Neuronal stem cell (in vitro differentiated cells): Measurements from ENCODE around the gene SPATA13.

Experiments
- DNase-seq: peaks from one replicate; pipeline ENCODE4 v3.0.0-alpha.2; 2013; ENCODE audit warnings: low spot score
- H2AFZ ChIP-seq: one replicate; pipeline ENCODE4 v1.6.1; 2013; ENCODE audit warnings: mild to moderate bottlenecking, low read length, inconsistent platforms
- H2AK5ac ChIP-seq: 2 replicates; pipeline ENCODE4 v1.6.1; 2013; ENCODE audit warnings: low read depth, mild to moderate bottlenecking, inconsistent platforms, low read length, moderate library complexity, mixed read lengths
- H2BK120ac ChIP-seq: 2 replicates; pipeline ENCODE4 v1.6.1; 2013; ENCODE audit warnings: low read depth, mild to moderate bottlenecking, inconsistent platforms, low read length, moderate library complexity, mixed read lengths
- H2BK12ac ChIP-seq: one replicate; pipeline ENCODE4 v1.6.1; 2013; ENCODE audit warnings: low read length, inconsistent platforms
- H2BK15ac ChIP-seq: 2 replicates; pipeline ENCODE4 v1.6.1; 2013; ENCODE audit warnings: mild to moderate bottlenecking, low read length, inconsistent platforms, mixed read lengths
- H2BK5ac ChIP-seq: one replicate; pipeline ENCODE4 v1.6.1; 2013; ENCODE audit warnings: inconsistent platforms, mild to moderate bottlenecking, low read length, moderate library complexity
- H3K14ac ChIP-seq: one replicate; pipeline ENCODE4 v1.6.1; 2013; ENCODE audit warnings: low read length, inconsistent platforms
- H3K18ac ChIP-seq: 2 replicates; pipeline ENCODE4 v1.6.1; 2013; ENCODE audit warnings: low read length, inconsistent platforms
- H3K23ac ChIP-seq: 2 replicates; pipeline ENCODE4 v1.6.1; 2013; ENCODE audit warnings: low read depth, mild to moderate bottlenecking, mixed read lengths, low read length, inconsistent platforms; ENCODE audit not compliant: poor library complexity
- H3K27ac ChIP-seq: replicated peaks from 3 replicates; pipeline ENCODE4 v1.5.1; 2013; ENCODE audit warnings: low read length, inconsistent platforms
- H3K27me3 ChIP-seq, 3 experiments: 2 replicates each; pipeline ENCODE4 v1.6.1; 2013; ENCODE audit warnings: low read length in 3 of 3, mild to moderate bottlenecking in 2 of 3, inconsistent platforms in 1 of 3, low read depth in 1 of 3, mixed read lengths in 1 of 3, moderate library complexity in 1 of 3; ENCODE audit not compliant: control insufficient read depth in 3 of 3, insufficient read depth in 3 of 3
- H3K36me3 ChIP-seq, 2 donors: replicated peaks in 1 of 2; 2 replicates each; pipeline ENCODE4 v1.6.1; 2013; ENCODE audit warnings: low read length in 2 of 2; ENCODE audit not compliant: control insufficient read depth in 2 of 2, insufficient read depth in 2 of 2
- H3K4ac ChIP-seq: 2 replicates; pipeline ENCODE4 v1.6.1; 2013; ENCODE audit warnings: inconsistent platforms, mild to moderate bottlenecking, low read length, moderate library complexity
- H3K4me1 ChIP-seq, 2 donors: 1 replicate in 1 of 2; 2 replicates in 1 of 2; pipeline ENCODE4 v1.6.1; 2013; ENCODE audit warnings: low read length in 2 of 2, low read depth in 1 of 2; ENCODE audit not compliant: control insufficient read depth in 2 of 2, insufficient read depth in 1 of 2
- H3K4me2 ChIP-seq: one replicate; pipeline ENCODE4 v1.6.1; 2013; ENCODE audit warnings: mild to moderate bottlenecking, low read length, inconsistent platforms; ENCODE audit not compliant: insufficient read depth, poor library complexity, severe bottlenecking
- H3K4me3 ChIP-seq, 2 donors: 2 replicates each; pipeline ENCODE4 v1.5.1; 2013; ENCODE audit warnings: low read length in 2 of 2, mild to moderate bottlenecking in 2 of 2, inconsistent platforms in 1 of 2, moderate library complexity in 1 of 2
- H3K79me1 ChIP-seq: one replicate; pipeline ENCODE4 v1.6.1; 2013; ENCODE audit warnings: low read depth, mild to moderate bottlenecking, inconsistent platforms, low read length, moderate library complexity
- H3K9ac ChIP-seq: one replicate; pipeline ENCODE4 v1.6.1; 2013; ENCODE audit warnings: mild to moderate bottlenecking, low read depth, low read length, inconsistent platforms; ENCODE audit not compliant: poor library complexity
- H3K9me3 ChIP-seq, 2 donors: replicated peaks in 1 of 2; 2 replicates each; pipeline versions ENCODE3 to v1.6.1; 2013; ENCODE audit warnings: low read length in 2 of 2, mild to moderate bottlenecking in 2 of 2, inconsistent platforms in 1 of 2, low read depth in 1 of 2, mixed read lengths in 1 of 2, moderate library complexity in 1 of 2; ENCODE audit not compliant: control insufficient read depth in 2 of 2, insufficient read depth in 1 of 2
- H4K8ac ChIP-seq: one replicate; pipeline ENCODE4 v1.6.1; 2013; ENCODE audit warnings: low read depth, mild to moderate bottlenecking, inconsistent platforms, low read length, moderate library complexity
- H4K91ac ChIP-seq: one replicate; pipeline ENCODE4 v1.6.1; 2013; ENCODE audit warnings: low read length, low read depth, mild to moderate bottlenecking, inconsistent platforms; ENCODE audit not compliant: poor library complexity
- WGBS, 2 donors: extraction: QIAGEN DNeasy Blood & Tissue Kit; methylation state at CpG; one replicate each; pipeline ENCODE4 v1.1.7; 2013; ENCODE audit warnings: missing lambda C conversion rate in 2 of 2, mixed read lengths in 1 of 2; ENCODE audit not compliant: insufficient read length in 2 of 2, insufficient replicate concordance in 1 of 2; ENCODE audit errors: extremely low coverage in 2 of 2; 5-methylcytosine and 5-hydroxymethylcytosine counted together

The SPATA13 gene

DNA sequence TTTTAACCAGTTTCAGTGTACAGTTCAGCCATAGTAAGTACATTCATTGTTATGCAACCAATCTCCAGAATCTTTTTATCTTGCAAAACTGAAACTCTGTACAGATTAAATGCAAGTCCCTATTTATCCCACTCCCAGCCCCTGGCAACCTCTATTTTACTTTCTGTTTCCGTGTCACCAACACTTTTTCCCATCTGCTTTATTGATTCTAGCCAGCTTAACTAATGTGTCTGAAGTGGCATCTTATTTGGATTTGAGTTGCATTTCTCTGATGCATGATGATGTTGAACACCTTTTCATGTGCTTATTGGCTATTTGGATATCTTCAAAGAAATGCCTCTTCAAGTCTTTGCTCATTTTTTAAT lies 18.9 kb downstream of the SPATA13 start:
- no peak overlapping the region for H4K8ac ChIP-seq
- no peak overlapping the region for H3K18ac ChIP-seq
- no peak overlapping the region for H2BK15ac ChIP-seq
- no peaks in the 10 kb centered on the region for H3K79me1 ChIP-seq
- no CpG with 5 or more reads among the region's 1 CpG for WGBS, 2 donors
- no peak overlapping the region for H2BK120ac ChIP-seq
- no peaks in the 10 kb centered on the region for H3K9me3 ChIP-seq
- no peak overlapping the region for H3K14ac ChIP-seq
- no peak overlapping the region for H3K9ac ChIP-seq
- H3K4me3 ChIP-seq = no peak overlapping the region
- H2AK5ac ChIP-seq = no peak overlapping the region
- no peak overlapping the region for H3K4me2 ChIP-seq
- H3K4ac ChIP-seq = no peak overlapping the region
- H3K4me1 ChIP-seq = peaks cover 0 to 3% of the 10 kb centered on the region in 2 donors
- no peak overlapping the region for H2AFZ ChIP-seq
- no peak overlapping the region for H3K27ac ChIP-seq
- no peak overlapping the region for H2BK5ac ChIP-seq
- DNase-seq = no peak
- H4K91ac ChIP-seq = no peak overlapping the region
- H2BK12ac ChIP-seq = no peak overlapping the region
- H3K23ac ChIP-seq = no peak overlapping the region
- H3K27me3 ChIP-seq = no peaks in the 10 kb centered on the region
- peaks cover 0 to 11% of the 10 kb centered on the region in 2 donors for H3K36me3 ChIP-seq

- H3K36me3 ChIP-seq = peaks cover 0 to 11% of the 10 kb centered on the region in 2 donors
- WGBS, 2 donors = no CpG with 5 or more reads among the region's 5 CpGs
Measured at GRCh38 chr13:24180750-24181377, 20.3 kb downstream of the SPATA13 start.

GRCh38 chr13:24181991-24182702 lies 21.6 kb downstream of the SPATA13 start:
- Histone ChIP-seq H3K4ac (no peak overlapping the region), H2AK5ac (no peak overlapping the region), H3K79me1 (no peaks in the 10 kb centered on the region), H2BK120ac (no peak overlapping the region), H3K27me3 (no peaks in the 10 kb centered on the region), H4K8ac (no peak overlapping the region), H3K18ac (no peak overlapping the region), H3K4me1 (peaks cover 0 to 3% of the 10 kb centered on the region in 2 donors), H3K36me3 (peaks cover 0 to 11% of the 10 kb centered on the region in 2 donors), H3K14ac (no peak overlapping the region), H2AFZ (no peak overlapping the region), H2BK5ac (no peak overlapping the region), H3K9ac (no peak overlapping the region), H4K91ac (no peak overlapping the region), H3K23ac (no peak overlapping the region), H2BK12ac (no peak overlapping the region), H3K27ac (no peak overlapping the region), H3K9me3 (peaks cover 0 to 12% of the 10 kb centered on the region in 2 donors), H3K4me3 (no peak overlapping the region), H2BK15ac (no peak overlapping the region), H3K4me2 (no peak overlapping the region)
- WGBS, 2 donors = no CpG with 5 or more reads among the region's 4 CpGs
- no peak for DNase-seq

More at GRCh38 chr13:24180750-24181377, 20.3 kb downstream of the SPATA13 start:
- no peak overlapping the region for H3K4me2 ChIP-seq
- no peak overlapping the region for H3K4me3 ChIP-seq
- H2AFZ ChIP-seq = no peak overlapping the region
- H3K14ac ChIP-seq = no peak overlapping the region
- no peak overlapping the region for H3K9ac ChIP-seq
- H3K79me1 ChIP-seq = no peaks in the 10 kb centered on the region
- H4K8ac ChIP-seq = no peak overlapping the region
- H3K27me3 ChIP-seq = no peaks in the 10 kb centered on the region
- H2BK12ac ChIP-seq = no peak overlapping the region
- no peak overlapping the region for H2BK5ac ChIP-seq
- no peak overlapping the region for H3K18ac ChIP-seq
- no peak overlapping the region for H4K91ac ChIP-seq
- H2BK120ac ChIP-seq = no peak overlapping the region
- H3K23ac ChIP-seq = no peak overlapping the region
- no peak overlapping the region for H2AK5ac ChIP-seq
- H3K4ac ChIP-seq = no peak overlapping the region
- DNase-seq = no peak
- H2BK15ac ChIP-seq = no peak overlapping the region
- no peak overlapping the region for H3K27ac ChIP-seq
- H3K4me1 ChIP-seq = peaks cover 0 to 3% of the 10 kb centered on the region in 2 donors
- H3K9me3 ChIP-seq = peaks cover 0 to 10% of the 10 kb centered on the region in 2 donors

GRCh38 chr13:24182703-24183081 lies 22.2 kb downstream of the SPATA13 start:
- Histone ChIP-seq H3K4me3 (no peak overlapping the region), H3K9me3 (peaks cover 0 to 12% of the 10 kb centered on the region in 2 donors), H2BK120ac (no peak overlapping the region), H4K91ac (no peak overlapping the region), H2BK5ac (no peak overlapping the region), H2AK5ac (no peak overlapping the region), H3K4me2 (no peak overlapping the region), H3K36me3 (peaks cover 0 to 11% of the 10 kb centered on the region in 2 donors), H3K27me3 (no peaks in the 10 kb centered on the region), H4K8ac (no peak overlapping the region), H3K79me1 (no peaks in the 10 kb centered on the region), H3K27ac (no peak overlapping the region), H2BK15ac (no peak overlapping the region), H3K4ac (no peak overlapping the region), H3K9ac (no peak overlapping the region), H3K23ac (no peak overlapping the region), H3K14ac (no peak overlapping the region), H3K4me1 (peaks cover 0 to 3% of the 10 kb centered on the region in 2 donors), H2BK12ac (no peak overlapping the region), H2AFZ (no peak overlapping the region), H3K18ac (no peak overlapping the region)
- WGBS, 2 donors = no CpG with 5 or more reads among the region's 3 CpGs
- DNase-seq = no peak
